HG02610 (cell line): ENCODE measurements around the gene CD4.
"Not testable (repeated sequence)": the region's sequence is repeated elsewhere in the genome, so short reads cannot be mapped to it uniquely, and the experiment has no call there.

ENCODE experiments used
- ATAC-seq: cut with Tn5 transposase; IDR thresholded peaks from one replicate; pipeline ENCODE4 v1.9.1; 2021; ENCODE audit warnings: mild to moderate bottlenecking, moderate library complexity; ENCODE audit not compliant: unreplicated experiment

CD4 gene

DNA sequence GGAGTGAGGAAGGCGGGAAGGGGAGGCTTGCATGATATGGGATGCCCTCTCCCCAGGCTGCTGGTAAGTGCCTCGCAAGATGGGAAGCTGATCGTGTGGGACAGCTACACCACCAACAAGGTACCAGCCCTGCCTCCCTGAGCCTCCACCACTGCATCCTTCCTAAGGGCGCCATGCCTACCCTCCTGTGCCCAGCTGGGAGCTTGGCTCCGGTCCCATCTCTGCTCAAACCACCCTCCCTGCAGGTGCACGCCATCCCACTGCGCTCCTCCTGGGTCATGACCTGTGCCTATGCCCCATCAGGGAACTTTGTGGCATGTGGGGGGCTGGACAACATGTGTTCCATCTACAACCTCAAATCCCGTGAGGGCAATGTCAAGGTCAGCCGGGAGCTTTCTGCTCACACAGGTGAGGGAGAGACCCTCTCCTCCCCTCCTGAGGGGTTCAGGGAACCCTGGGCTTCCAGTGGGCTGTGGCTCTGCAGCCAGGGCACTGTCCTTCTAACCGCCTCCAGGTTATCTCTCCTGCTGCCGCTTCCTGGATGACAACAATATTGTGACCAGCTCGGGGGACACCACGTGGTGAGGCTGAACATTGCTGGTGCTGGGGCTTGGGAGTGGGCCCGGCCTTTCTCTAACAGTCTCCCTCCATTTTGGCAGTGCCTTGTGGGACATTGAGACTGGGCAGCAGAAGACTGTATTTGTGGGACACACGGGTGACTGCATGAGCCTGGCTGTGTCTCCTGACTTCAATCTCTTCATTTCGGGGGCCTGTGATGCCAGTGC, 54.0 kb downstream of the CD4 start:
- ATAC-seq, result no peak

DNA sequence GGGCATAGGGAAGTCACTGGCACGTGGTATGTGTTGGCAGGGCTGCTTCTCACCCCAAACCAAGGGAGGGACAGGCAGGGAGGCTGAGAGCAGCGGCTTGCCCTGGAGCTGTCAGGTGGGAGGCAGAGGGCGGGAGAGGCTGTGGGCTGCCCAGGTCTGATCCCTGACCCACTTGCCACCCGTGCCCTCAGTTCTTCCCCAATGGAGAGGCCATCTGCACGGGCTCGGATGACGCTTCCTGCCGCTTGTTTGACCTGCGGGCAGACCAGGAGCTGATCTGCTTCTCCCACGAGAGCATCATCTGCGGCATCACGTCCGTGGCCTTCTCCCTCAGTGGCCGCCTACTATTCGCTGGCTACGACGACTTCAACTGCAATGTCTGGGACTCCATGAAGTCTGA, 56.1 kb downstream of the CD4 start:
- ATAC-seq, result no peak

DNA sequence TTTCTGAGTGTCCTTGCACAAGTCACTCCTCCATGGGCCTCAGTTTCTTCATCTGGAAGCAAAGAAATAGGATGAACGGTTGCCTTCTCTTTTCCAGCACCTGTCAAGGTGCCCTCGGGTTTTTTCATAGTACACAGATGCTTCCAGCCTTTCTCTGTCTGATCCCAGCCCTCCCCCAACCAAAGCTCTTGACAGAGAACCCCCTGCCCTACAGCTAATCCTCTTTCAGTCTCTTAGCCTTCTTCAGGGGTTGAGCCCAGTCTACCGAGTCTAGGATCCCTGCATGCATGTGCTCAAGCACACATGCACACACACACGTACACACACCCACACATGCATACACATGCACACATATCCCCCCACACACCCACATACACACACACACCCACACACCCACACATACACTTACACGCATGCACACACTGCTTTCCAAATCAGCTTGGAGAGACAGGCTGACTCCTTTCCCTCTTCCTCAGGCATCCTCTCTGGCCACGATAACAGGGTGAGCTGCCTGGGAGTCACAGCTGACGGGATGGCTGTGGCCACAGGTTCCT, 57.1 kb downstream of the CD4 start:
- no peak for ATAC-seq

DNA sequence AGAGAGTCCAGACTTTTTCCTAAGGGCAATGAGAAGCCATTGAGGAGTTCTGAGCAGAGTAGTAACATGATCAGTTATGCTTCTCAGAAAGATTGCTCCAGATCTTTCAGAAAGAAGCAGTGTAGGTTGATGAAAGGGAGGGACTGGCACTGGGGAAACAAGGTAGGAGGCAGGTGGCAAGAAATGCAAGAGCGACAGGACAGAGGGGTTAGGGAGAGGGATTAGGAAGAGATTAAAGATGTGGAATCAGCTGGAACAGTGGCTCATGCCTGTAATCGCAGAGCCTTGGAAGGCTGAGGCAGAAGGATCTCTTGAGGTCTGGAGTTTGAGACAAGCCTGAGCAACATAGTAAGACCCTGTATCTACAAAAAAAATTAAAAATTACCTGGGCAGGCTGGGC, 58.3 kb downstream of the CD4 start:
- ATAC-seq, result no peak

DNA sequence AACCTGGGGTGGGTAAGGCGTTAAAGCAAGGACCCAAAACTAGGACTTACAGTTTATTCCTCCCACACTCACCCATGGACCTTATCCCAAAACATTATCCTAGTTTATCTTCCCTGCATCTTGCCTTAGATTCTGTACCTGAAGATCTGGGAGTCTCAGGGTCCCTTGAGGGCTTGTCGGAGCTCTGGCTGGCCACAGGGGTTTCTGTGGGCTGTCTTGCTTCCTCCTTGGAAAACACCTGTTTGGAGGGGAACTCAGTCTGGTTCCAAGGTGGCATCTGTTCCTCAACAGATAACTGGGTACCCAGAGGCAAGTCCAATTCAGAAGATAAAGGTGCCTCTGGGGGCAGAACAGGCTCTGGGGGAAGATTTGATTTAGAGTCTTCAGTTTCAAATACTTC, 60.1 kb downstream of the CD4 start:
- ATAC-seq, result no peak

DNA sequence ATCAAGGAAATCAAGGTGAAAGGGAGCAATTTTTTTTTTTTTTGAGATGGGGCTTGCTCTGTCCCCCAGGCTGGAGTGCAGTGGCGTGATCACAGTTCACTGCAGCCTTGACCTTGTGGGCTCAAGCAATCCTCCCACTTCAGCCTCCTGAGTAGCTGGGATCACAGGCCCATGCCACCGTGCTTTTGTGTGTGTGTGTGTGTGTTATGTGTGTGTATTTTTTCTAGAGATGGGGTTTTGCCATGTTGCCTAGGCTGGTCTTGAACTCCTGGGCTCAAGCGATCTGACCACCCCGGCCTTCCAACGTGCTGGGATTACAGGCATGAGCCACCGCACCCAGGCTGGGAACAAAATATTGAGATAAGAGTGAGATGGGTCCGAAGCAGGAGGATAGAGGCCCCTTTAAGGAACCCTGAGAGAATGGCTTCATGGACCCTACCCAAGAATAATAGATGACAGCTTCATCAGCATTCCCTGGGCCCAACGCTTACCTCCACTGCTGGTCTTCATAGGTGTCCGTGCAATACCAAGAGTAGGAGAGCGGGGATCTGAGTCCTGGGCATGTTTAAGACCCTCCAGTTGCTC, 60.7 kb downstream of the CD4 start:
- no peak for ATAC-seq

DNA sequence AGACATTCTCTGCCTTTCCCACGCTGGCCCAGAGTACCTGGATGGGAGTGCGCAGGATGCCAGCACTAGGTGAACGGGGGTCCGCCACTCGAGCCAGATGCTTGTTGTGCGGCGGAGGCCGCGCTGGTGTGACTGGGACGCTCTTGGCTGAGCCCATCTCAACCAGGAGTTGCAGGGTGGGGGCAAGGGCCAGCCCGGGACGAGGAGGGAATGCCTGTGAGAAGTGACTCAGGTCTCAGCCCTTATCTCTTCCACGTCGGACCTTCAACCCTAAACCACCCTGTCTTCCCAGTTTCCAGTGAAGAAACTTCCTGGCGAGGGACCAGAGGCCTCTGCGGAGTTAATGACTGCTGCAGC, 61.4 kb downstream of the CD4 start:
- no peak for ATAC-seq

DNA sequence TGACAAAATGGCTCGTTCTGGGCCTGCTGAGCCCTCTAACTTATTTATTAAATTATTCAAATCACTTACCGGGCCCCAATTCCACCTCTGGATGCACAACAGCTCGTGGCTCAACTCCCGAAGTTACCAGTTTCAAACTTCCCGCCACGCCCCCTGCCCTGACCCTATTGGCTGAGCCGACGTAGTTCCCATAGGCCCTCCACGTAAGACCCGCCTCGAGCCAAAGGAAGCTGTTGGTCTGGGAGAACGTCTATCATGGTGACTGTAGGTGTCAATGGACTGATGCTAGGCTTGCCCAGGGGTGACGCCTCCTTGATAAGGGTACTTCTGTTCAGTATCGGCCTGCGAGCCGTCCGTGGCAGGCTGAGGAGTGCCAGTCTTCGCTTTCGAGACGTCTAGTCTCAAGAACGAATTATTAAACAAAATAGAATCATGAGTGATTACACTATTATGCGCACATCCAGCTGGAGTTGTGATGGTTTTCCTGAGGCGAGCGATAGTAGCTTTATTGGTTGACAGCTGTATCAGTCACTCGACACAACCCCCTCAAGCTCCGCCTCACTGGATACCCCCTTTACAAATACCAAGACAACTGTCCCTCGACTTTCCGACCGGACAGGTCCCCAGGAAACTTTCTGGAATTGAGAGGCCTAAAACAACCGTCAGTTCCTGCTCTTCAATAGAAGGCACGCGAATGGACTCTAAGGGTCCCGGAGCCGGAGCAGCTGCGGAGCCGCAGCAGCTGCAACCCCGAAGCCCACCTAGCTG, 62.0 kb downstream of the CD4 start, which contains the start of gene CDCA3:
CDCA3 (minus strand) TSS at position 134 of the 768 bp plus-strand sequence. CDS start 334 bp downstream, outside the sequence.
- peak; percentile 57 for ATAC-seq

DNA sequence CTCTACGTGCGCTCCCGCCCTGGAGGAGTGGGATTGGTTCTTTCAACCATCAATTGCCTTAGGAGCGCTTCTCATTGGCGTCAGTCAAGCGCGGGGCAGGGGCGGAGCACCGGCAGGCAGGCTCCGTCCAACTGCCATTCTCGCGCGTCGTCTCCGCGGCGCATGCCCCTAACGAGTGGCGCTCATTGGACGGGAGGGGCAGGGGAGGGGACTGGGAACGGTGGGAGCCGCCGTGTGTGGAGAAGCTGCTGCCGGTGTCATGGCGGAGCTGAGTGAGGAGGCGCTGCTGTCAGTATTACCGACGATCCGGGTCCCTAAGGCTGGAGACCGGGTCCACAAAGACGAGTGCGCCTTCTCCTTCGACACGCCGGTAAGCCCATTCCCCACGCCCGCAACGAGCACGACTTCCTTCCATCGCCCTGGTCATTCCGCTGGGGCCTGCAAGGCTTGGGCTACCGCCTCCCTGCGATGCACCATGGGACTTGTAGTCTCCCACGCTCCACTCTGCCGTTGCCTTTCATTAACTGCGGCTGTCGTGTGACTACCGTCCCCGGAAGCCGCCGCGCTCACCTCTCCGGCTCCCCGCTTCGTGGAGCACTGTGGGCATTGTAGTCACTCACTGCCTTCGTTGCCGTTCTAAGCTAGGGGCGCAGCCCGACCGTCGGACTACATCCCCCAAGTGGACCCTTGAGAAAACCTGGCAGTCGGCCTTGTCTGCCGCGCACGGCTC, 62.8 kb downstream of the CD4 start, which contains the start of gene USP5:
USP5 (plus strand) TSS at position 230 of the 730 bp plus-strand sequence; CDS start at position 260, 30 bp downstream.
- ATAC-seq, result peak; percentile 66

DNA sequence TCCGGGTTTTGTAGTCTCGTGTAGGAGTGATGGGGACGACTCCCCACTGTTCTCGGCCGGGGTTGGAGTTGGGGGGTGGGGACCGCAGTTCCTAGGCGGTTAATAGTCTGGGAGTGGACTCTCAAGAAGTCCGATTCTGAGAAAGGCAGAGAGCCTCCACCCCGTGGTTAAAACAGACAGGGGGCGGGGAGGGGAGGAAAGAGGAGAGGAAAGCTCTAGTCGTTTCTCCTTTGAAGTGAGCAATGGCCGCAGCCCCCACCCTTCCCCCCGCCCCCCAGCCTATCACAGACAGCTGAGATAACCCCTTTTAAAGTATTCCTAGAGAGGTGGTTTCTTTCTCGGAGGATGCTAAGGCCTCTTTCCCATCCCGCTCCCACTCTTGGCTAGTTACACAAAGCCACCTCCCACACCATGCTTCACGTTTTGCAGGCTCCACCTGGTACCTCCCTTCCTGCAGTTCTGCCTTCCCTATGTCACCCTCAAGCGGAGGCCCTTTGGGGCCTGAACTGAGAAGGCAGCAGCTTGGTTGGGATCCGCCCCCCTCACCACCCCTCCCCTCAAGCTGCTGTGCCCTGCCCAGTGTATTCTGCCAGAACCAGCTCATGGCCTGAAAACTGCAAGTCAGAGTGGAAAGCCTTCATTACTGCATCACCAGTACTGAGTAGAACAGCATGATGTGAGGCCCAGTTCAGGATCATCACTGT, 63.5 kb downstream of the CD4 start:
- no peak for ATAC-seq

DNA sequence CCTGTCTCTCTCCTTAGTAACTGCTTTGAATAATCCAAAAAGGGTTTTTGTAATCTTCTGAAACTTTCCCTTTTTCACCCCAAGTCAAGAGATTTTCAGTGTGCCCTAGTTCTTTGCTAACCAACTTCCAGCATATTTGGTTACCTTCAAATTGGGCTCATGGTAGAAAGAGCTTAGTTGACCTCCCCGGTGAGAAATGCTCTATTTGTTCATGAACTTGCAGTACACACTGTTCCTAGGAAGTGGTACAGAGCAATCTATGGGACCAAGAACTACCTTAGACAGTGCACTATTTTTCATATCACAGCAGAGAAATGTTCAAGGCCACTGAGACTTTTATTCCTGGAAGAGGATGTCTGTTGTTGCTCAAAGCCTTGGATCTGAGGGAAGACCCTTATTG, 64.3 kb downstream of the CD4 start:
- ATAC-seq, result no peak

DNA sequence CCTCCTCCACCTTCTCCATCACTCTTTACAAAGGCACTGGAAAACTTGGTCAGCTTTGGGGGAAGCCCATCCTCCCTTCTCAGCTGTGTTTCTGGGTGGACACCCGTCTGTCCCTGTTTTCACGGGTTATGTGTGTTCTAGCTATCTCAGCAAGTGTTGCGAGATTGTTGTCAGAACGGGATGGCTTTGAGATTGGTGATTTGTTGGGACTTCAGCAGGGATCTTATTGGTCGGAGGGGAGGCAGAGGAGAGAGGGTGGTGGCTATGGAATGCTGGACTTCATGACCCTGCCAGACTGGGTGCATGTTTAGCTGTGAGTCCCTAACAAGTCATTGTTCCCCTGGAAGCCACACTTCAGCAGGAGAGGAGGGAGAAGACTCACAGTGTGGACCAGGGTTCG, 64.7 kb downstream of the CD4 start:
- no peak for ATAC-seq

DNA sequence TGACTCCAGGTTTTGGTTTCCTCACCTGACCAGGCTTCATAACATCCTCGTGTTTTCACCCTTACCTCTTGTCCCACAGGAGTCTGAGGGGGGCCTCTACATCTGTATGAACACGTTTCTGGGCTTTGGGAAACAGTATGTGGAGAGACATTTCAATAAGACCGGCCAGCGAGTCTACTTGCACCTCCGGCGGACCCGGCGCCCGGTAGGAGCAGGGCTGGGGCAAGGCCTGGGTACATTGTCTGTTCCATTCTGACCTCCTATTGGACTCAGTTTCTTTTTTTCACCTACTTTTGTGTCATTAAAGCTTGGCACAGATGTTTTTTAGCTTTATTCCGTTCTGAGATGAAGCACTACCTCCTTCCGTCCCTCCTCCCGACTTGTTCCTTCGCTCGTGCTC, 66.0 kb downstream of the CD4 start:
- ATAC-seq, result no peak

DNA sequence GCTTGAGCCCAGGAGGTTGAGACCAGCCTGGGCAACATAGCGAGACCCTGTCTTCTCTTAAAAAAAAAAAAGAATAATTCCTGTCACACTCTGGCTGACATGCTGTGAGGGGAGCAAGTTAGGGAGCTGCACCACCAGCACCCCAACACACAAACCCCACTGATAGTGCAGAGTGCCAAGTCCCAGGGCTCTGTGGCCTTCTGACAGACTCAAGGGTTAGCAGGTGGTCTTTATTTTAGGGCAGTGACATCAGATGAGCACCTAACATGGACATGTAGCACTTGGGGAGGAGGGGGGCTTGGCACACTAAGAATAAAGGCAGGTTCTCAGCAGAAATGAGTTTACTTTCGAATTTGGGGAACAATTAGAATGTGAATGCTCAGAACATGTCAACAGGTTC, 69.5 kb downstream of the CD4 start:
- ATAC-seq, result no peak

DNA sequence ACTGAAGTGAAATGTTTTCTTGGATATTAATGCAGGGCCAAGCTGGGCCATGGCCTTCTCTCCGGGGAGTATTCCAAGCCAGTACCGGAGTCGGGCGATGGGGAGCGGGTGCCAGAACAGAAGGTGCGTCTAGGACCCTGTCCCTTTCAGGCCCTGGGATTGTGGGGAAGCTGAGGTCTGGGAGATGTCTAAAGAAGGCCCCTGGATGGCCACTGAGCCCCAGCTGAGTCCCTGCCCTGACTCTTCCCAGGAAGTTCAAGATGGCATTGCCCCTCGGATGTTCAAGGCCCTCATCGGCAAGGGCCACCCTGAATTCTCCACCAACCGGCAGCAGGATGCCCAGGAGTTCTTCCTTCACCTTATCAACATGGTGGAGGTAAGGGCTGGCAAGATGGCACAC, 70.8 kb downstream of the CD4 start:
- ATAC-seq, result no peak

DNA sequence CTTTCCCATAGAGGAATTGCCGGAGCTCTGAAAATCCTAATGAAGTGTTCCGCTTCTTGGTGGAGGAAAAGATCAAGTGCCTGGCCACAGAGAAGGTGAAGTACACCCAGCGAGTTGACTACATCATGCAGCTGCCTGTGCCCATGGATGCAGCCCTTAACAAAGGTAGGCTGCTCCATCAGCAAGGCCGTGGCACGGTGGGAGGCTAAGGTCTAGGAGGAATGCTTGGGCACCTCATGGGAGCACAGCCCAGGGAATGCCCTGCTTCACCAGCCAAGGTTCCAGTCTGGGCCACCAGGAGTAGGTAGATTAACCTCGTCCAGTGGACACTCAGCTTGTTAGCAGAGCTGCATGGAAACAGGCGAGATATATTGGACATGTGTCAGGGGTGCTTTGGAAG, 71.6 kb downstream of the CD4 start:
- no peak for ATAC-seq

DNA sequence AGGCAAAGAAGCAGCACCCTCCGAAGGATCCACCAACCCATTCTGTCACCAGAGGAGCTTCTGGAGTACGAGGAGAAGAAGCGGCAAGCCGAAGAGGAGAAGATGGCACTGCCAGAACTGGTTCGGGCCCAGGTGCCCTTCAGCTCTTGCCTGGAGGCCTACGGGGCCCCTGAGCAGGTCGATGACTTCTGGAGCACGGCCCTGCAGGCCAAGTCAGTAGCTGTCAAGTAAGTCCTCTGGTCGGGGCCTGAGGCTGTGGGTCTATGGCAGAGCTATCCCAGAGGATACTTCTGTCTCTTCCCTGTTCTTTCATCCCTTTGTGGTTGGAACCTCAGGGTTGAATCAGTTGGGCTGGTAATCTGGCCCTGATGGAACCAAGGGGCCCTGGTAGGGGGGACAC, 72.1 kb downstream of the CD4 start:
- no peak for ATAC-seq

DNA sequence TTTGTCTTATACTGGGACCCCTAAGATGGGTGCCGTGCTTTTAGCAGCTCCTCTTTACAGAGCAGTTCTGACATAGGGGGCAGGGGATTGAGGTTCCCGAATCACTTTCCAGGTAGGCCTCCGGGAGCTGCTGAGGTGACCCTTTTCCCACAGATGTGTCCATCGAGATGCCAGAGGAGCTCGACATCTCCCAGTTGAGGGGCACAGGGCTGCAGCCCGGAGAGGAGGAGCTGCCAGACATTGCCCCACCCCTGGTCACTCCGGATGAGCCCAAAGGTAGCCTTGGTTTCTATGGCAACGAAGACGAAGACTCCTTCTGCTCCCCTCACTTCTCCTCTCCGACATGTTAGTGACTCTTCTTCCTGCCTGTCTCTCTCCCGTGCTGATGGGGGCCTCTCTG, 73.7 kb downstream of the CD4 start:
- no peak for ATAC-seq

DNA sequence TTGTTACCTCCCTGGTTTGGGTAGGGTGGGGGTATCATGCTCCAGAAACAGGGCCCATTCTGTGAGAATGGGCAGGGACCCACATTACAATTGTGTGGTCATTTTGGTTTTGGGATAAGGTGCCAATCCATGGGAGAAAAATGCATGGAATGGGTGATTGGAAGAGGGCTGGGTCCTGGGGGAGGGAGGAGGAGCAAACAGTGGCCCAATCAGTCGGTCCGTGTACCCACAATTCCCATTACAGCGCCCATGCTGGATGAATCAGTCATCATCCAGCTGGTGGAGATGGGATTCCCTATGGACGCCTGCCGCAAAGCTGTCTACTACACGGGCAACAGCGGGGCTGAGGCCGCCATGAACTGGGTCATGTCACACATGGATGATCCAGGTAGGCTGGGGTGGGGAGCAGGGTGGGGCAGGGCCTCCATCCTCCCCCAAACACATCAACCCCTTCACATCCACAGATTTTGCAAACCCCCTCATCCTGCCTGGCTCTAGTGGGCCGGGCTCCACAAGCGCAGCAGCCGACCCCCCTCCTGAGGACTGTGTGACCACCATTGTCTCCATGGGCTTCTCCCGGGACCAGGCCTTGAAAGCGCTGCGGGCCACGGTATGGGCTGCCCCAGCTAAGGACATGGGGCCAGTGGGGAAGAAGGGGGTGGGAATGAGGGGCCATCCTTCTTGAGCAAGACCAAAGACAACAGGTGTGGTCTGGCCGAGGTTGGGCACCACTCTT, 74.4 kb downstream of the CD4 start:
- no peak for ATAC-seq

DNA sequence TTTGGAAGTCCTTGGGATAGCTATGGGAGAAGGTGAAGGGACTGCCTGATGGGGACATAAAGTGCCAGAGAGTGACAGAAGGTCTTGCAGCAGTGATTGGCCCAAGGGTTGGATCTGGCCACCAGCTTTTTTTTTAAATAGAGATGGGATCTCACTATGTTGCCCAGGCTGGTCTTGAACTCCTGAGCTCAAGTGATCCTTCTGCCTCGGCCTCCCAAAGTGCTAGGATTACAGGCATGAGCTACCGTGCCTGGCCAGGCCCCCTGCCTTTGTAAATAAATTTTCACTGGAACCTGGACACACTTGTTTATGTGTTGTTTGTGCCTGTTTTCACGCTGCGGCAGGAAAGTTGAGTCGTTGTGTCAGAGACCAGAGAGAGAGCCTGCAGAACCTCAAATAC, 76.0 kb downstream of the CD4 start:
- not testable (repeated sequence) for ATAC-seq
